ENCODE data around the gene DYNC1I1. TPM values are rescaled to one million over a fixed set of nuclear protein-coding genes. Genes with fewer than 3 reads are reported as not detected.

DYNC1I1 gene
- total RNA-seq, 1 experiment from 2014 or later, result not detected

DNA sequence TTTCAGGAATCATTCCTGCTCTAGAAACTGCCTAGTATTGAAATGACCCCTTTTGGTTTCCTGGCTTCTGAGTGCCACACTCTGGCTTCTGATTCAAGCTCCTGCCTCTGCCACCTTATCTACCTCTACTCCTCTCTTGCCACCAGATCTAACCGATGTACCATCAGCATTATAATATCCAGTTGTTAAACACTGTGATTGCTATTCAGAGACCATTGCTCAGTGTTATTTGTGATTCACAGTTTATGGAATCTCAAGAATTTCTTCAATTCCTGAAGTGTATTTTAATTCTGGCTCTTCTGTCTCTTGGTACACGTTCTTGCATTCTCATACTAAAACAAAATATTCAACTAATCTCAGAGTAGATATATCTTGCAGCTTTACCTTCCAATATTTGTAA is 88.7 kb downstream of the DYNC1I1 start:
- no peaks in the 10 kb centered on the region; the same call in 1 of the 2 replicates for H3K9me3 ChIP-seq (ENCODE audit: insufficient read depth, low read depth)
- no peaks in the 10 kb centered on the region for H3F3A ChIP-seq (ENCODE audit: insufficient read depth, low read depth)
- intact Hi-C loops (cut with micrococcal nuclease; ENCODE audit: unreplicated experiment), result no loop called here
- H3K4me2 ChIP-seq, result no peak overlapping the region
- H4K20me1 ChIP-seq (ENCODE audit: insufficient read depth), result no peaks in the 10 kb centered on the region
- no peak overlapping the region for H3K4me3 ChIP-seq
- no TSS peak for BruUV-seq (replicated peaks)
- no peaks in the 10 kb centered on the region for H3K9me2 ChIP-seq (ENCODE audit: insufficient read depth)
- H3K27me3 ChIP-seq (ENCODE audit: insufficient read depth, low read depth), result no peaks in the 10 kb centered on the region
- H3K36me3 ChIP-seq (ENCODE audit: low read depth), result no peaks in the 10 kb centered on the region
- ChIA-PET CTCF (no interaction called here), POLR2A (ENCODE audit: unreplicated experiment) (no interaction called here)
- H2AFZ ChIP-seq, result no peak overlapping the region
- no peaks in the 10 kb centered on the region for H3K4me1 ChIP-seq (replicated peaks; ENCODE audit: insufficient read depth)
- H3K27ac ChIP-seq, result no peak overlapping the region
- TF ChIP-seq, protein P1, sequence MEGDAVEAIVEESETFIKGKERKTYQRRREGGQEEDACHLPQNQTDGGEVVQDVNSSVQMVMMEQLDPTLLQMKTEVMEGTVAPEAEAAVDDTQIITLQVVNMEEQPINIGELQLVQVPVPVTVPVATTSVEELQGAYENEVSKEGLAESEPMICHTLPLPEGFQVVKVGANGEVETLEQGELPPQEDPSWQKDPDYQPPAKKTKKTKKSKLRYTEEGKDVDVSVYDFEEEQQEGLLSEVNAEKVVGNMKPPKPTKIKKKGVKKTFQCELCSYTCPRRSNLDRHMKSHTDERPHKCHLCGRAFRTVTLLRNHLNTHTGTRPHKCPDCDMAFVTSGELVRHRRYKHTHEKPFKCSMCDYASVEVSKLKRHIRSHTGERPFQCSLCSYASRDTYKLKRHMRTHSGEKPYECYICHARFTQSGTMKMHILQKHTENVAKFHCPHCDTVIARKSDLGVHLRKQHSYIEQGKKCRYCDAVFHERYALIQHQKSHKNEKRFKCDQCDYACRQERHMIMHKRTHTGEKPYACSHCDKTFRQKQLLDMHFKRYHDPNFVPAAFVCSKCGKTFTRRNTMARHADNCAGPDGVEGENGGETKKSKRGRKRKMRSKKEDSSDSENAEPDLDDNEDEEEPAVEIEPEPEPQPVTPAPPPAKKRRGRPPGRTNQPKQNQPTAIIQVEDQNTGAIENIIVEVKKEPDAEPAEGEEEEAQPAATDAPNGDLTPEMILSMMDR (conservative IDR thresholded peaks at IDR 0.05), result no peak
- TF ChIP-seq EZH2 (IDR thresholded peaks at IDR 0.05; ENCODE audit: low read depth), result no peak
- DNase-seq, result no peak
- no peaks in the 10 kb centered on the region for H3K79me2 ChIP-seq (ENCODE audit: low read depth)

DNA sequence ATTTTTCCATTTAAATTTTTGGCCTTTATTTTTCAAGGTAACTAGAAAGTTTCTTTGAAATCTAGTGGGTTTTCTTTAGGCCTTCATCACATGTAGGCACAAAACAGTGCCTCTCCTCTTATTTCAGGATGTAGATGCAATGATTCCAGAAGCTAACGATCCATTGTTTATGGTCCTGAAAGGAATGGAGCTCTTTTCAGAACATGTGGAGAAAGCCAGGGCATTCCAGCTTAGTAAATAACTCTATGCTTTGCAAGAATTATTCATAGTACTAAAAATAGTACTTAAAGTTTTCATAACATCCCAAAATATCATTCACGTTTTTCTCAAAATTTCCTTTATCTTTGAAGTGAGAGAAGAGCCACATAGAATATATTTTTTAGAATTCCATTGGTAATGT is 91.3 kb downstream of the DYNC1I1 start:
- BruUV-seq (replicated peaks), result no TSS peak
- POLR2A ChIA-PET (ENCODE audit: unreplicated experiment), result no interaction called here

GRCh38 chr7:95865716-95866371 is 93.5 kb downstream of the DYNC1I1 start:
- Histone ChIP-seq H3K4me2 (no peak overlapping the region), H3K9me2 (ENCODE audit: insufficient read depth) (no peaks in the 10 kb centered on the region), H3K4me3 (no peak overlapping the region), H3K36me3 (ENCODE audit: low read depth) (no peaks in the 10 kb centered on the region), H3K27ac (no peak overlapping the region), H2AFZ (no peak overlapping the region), H4K20me1 (ENCODE audit: insufficient read depth) (no peaks in the 10 kb centered on the region), H3K9me3 (ENCODE audit: insufficient read depth, low read depth) (no peaks in the 10 kb centered on the region), H3K79me2 (ENCODE audit: low read depth) (no peaks in the 10 kb centered on the region), H3F3A (ENCODE audit: insufficient read depth, low read depth) (no peaks in the 10 kb centered on the region), H3K4me1 (replicated peaks; ENCODE audit: insufficient read depth) (no peaks in the 10 kb centered on the region), H3K27me3 (ENCODE audit: insufficient read depth, low read depth) (no peaks in the 10 kb centered on the region)
- CTCF ChIA-PET, result no interaction called here
- no peak for TF ChIP-seq EZH2 (IDR thresholded peaks at IDR 0.05; ENCODE audit: low read depth)
- TF ChIP-seq, protein P1 (conservative IDR thresholded peaks at IDR 0.05), result peak; percentile 39; the same call in 1 of the 2 replicates
- intact Hi-C loops (cut with micrococcal nuclease; ENCODE audit: unreplicated experiment), result no loop called here
- BruUV-seq (replicated peaks), result no TSS peak
- POLR2A ChIA-PET (ENCODE audit: unreplicated experiment), result no interaction called here
- no peak for DNase-seq

More for the DNA sequence above, 91.3 kb downstream of the DYNC1I1 start:
- intact Hi-C loops (cut with micrococcal nuclease; ENCODE audit: unreplicated experiment), result no loop called here
- H3K27ac ChIP-seq, result no peak overlapping the region
- no peaks in the 10 kb centered on the region for H4K20me1 ChIP-seq (ENCODE audit: insufficient read depth)
- H2AFZ ChIP-seq, result no peak overlapping the region
- no peak for DNase-seq
- no peaks in the 10 kb centered on the region for H3K9me2 ChIP-seq (ENCODE audit: insufficient read depth)
- H3K4me1 ChIP-seq (replicated peaks; ENCODE audit: insufficient read depth), result no peaks in the 10 kb centered on the region
- no peaks in the 10 kb centered on the region for H3K27me3 ChIP-seq (ENCODE audit: insufficient read depth, low read depth)
- no peaks in the 10 kb centered on the region for H3K9me3 ChIP-seq (ENCODE audit: insufficient read depth, low read depth)
- H3F3A ChIP-seq (ENCODE audit: insufficient read depth, low read depth), result no peaks in the 10 kb centered on the region
- no peak overlapping the region for H3K4me2 ChIP-seq
- CTCF ChIA-PET, result no interaction called here
- no peaks in the 10 kb centered on the region for H3K79me2 ChIP-seq (ENCODE audit: low read depth)
- no peaks in the 10 kb centered on the region for H3K36me3 ChIP-seq (ENCODE audit: low read depth)
- no peak overlapping the region for H3K4me3 ChIP-seq
- TF ChIP-seq, protein P1 (conservative IDR thresholded peaks at IDR 0.05), result no peak
- no peak for TF ChIP-seq EZH2 (IDR thresholded peaks at IDR 0.05; ENCODE audit: low read depth)
